GM12878 (cell line): ENCODE results near the gene SCGN. TPM values are rescaled to one million over a fixed set of nuclear protein-coding genes. Genes with fewer than 3 reads are reported as not detected.

Experiments used
- ATAC-seq: fragments of 200-7000 bp; cut with Tn5 transposase; 3 replicates; pipeline ENCODE4 v1.9.1; 2020; ENCODE audit warnings: mild to moderate bottlenecking, moderate library complexity
- BruUV-seq: library from RNA; stranded (reverse); fragments of 400-500 nt; replicated peaks from 2 replicates; lab custom pipeline; 2021; lab: Mats Ljungman, UMichigan
- CTCF ChIA-PET: fragments of 300-600 bp; sonication (Branson Sonifier 250); formaldehyde crosslinking; extraction: SDS; loops from one replicate; lab custom pipeline; 2021; ENCODE audit warnings: inconsistent platforms; lab: Yijun Ruan, JAX
- POLR2A ChIA-PET: fragments of 350-600 bp; formaldehyde crosslinking; extraction: SDS; loops from one replicate; lab custom pipeline; 2021; ENCODE audit warnings: inconsistent platforms; lab: Charles Lee
- RAD21 ChIA-PET: fragments of 300-600 bp; sonication (Branson Sonifier 250); formaldehyde crosslinking; loops from one replicate; lab custom pipeline; 2023; ENCODE audit warnings: antibody characterized with exemption; ENCODE audit not compliant: unreplicated experiment; lab: Charles Lee
- SMC1A ChIA-PET: fragments of 300-600 bp; sonication (Branson Sonifier 250); formaldehyde crosslinking; loops from one replicate; lab custom pipeline; 2023; ENCODE audit not compliant: unreplicated experiment, uncharacterized antibody; lab: Charles Lee
- DNase-seq: peaks from one replicate; pipeline ENCODE4 v3.0.0-alpha.2; 2011; ENCODE audit warnings: low read depth, low spot score
- FAIRE-seq: peaks from 3 replicates; lab custom pipeline; 2011; peaks lifted over from hg19 to GRCh38; lab: Jason Lieb, UNC
- H2AFZ ChIP-seq: 2 replicates; pipeline ENCODE4 v1.6.0; 2011; ENCODE audit warnings: low read depth, low read length, control low read depth; ENCODE audit not compliant: control insufficient read depth
- H3K27ac ChIP-seq: 2 replicates; pipeline ENCODE4 v1.5.1; 2011; ENCODE audit warnings: control low read depth; ENCODE audit not compliant: control insufficient read depth, insufficient read depth
- H3K27me3 ChIP-seq, 2 experiments: replicated peaks in 1 of 2; 2 replicates each; pipeline versions ENCODE4 v1.6.0 to v1.6.1; 2011; ENCODE audit warnings: low read length in 1 of 2; ENCODE audit not compliant: control insufficient read depth in 2 of 2, insufficient read depth in 2 of 2
- H3K36me3 ChIP-seq, 2 experiments: 2 replicates each; pipeline ENCODE4 v1.5.1; 2011; ENCODE audit warnings: low read length in 1 of 2; ENCODE audit not compliant: control insufficient read depth in 2 of 2, insufficient read depth in 2 of 2
- H3K4me1 ChIP-seq: 2 replicates; pipeline ENCODE4 v1.6.1; 2011; ENCODE audit warnings: mild to moderate bottlenecking, low read length, moderate library complexity, mixed read lengths; ENCODE audit not compliant: control insufficient read depth, insufficient read depth
- H3K4me2 ChIP-seq: 2 replicates; pipeline ENCODE4 v1.6.0; 2011; ENCODE audit warnings: control low read depth; ENCODE audit not compliant: control insufficient read depth, insufficient read depth
- H3K4me3 ChIP-seq: fragments of 200-600 bp; sonication (generic); 2 replicates; pipeline ENCODE4 v1.5.1; 2016
- H3K79me2 ChIP-seq: 2 replicates; pipeline ENCODE4 v1.6.0; 2011; ENCODE audit warnings: low read length; ENCODE audit not compliant: control insufficient read depth, insufficient read depth
- H3K9ac ChIP-seq: 2 replicates; pipeline ENCODE4 v1.8.0; 2011; ENCODE audit warnings: low read length, control low read depth, mixed read lengths; ENCODE audit not compliant: control insufficient read depth, insufficient read depth
- H3K9me3 ChIP-seq: replicated peaks from 3 replicates; pipeline ENCODE4 v1.5.1; 2011; ENCODE audit warnings: mild to moderate bottlenecking, low read length; ENCODE audit not compliant: control insufficient read depth, insufficient read depth
- H4K20me1 ChIP-seq: 2 replicates; pipeline ENCODE4 v1.6.0; 2011; ENCODE audit not compliant: control insufficient read depth, insufficient read depth
- BACH1 ChIP-seq: fragments of 450-650 bp; IDR thresholded peaks from 2 replicates; pipeline ENCODE4 v1.6.1; 2017; ENCODE audit warnings: mild to moderate bottlenecking, borderline replicate concordance
- CTCF ChIP-seq, 3 experiments: IDR thresholded peaks in 2 of 3; conservative IDR thresholded peaks in 1 of 3; 2 replicates each; pipeline ENCODE4 v1.5.1; 2011; ENCODE audit warnings: low read depth in 3 of 3, low read length in 3 of 3, mild to moderate bottlenecking in 3 of 3, control low read depth in 2 of 3, moderate library complexity in 2 of 3, inconsistent platforms in 1 of 3, mixed read lengths in 1 of 3; ENCODE audit not compliant: control insufficient read depth in 2 of 3, insufficient read depth in 1 of 3; ENCODE audit errors: extremely low read depth in 1 of 3
- E2F4 ChIP-seq: IDR thresholded peaks from 2 replicates; pipeline ENCODE4 v1.6.1; 2012; ENCODE audit warnings: low read depth, low read length, improper control_type of control experiment
- NR2F1 ChIP-seq: fragments of 450-650 bp; conservative IDR thresholded peaks from 2 replicates; pipeline ENCODE4 v1.6.1; 2017; ENCODE audit warnings: mild to moderate bottlenecking
- PAX5 ChIP-seq: IDR thresholded peaks from 2 replicates; pipeline ENCODE4 v1.6.1; 2011; ENCODE audit warnings: low read depth, low read length, borderline replicate concordance
- PKNOX1 ChIP-seq: fragments of 450-650 bp; IDR thresholded peaks from 2 replicates; pipeline ENCODE4 v1.6.1; 2016; ENCODE audit warnings: mild to moderate bottlenecking
- SRF ChIP-seq, 2 experiments: IDR thresholded peaks; 2 replicates each; pipeline ENCODE4 v1.6.1; 2011; ENCODE audit warnings: low read depth in 2 of 2, low read length in 2 of 2, mild to moderate bottlenecking in 1 of 2, moderate library complexity in 1 of 2
- WRNIP1 ChIP-seq: IDR thresholded peaks from 2 replicates; pipeline ENCODE4 v1.6.1; 2011; ENCODE audit warnings: low read depth, low read length, improper control_type of control experiment, borderline replicate concordance
- ZSCAN29 ChIP-seq: fragments of 450-650 bp; IDR thresholded peaks from 2 replicates; pipeline ENCODE4 v1.6.1; 2017; ENCODE audit warnings: mild to moderate bottlenecking, moderate library complexity
- WGBS: methylation state at CpG from one replicate; pipeline ENCODE4 v1.1.6; 2016; ENCODE audit warnings: low lambda C conversion rate; ENCODE audit not compliant: insufficient replicate concordance, insufficient coverage; ENCODE audit errors: missing lambda C conversion rate; 5-methylcytosine and 5-hydroxymethylcytosine counted together
- in situ Hi-C: fragments of 300-500 bp; cut with MboI; formaldehyde crosslinking; loops from 9 replicates; pipeline ENCODE4 v1.14.3; 2018; ENCODE audit warnings: mixed read lengths
- intact Hi-C: fragments of 100-400 bp; cut with micrococcal nuclease; formaldehyde crosslinking; loops from one replicate; pipeline ENCODE4 v1.14.2; 2022; ENCODE audit not compliant: unreplicated experiment
- polyA plus RNA-seq, 11 experiments: library from polyadenylated mRNA; depleted of rRNA in 4 of 11; unstranded in 6 of 11; stranded (reverse) in 5 of 11; fragments of >200 nt; fragmentation: Nextera tagmentation in 4 of 11; fragmentation: Illumina TruSeq in 1 of 11; extraction: Ambion mirVana in 4 of 11; extraction: Trizol in 1 of 11; gene quantifications; 1 replicate in 1 of 11; 2 replicates in 10 of 11; pipeline versions ENCODE4 v1.2.1 to v1.2.3, GENCODE V29; 2011 to 2016; ENCODE audit warnings: inconsistent platforms in 2 of 11, missing spikeins in 2 of 11, low read depth in 1 of 11
- total RNA-seq, 4 experiments: library from RNA; depleted of rRNA in 3 of 4; stranded (reverse); fragments of >200 nt in 3 of 4; fragmentation: Illumina TruSeq in 1 of 4; extraction: Trizol in 1 of 4; gene quantifications; 2 replicates each; pipeline versions ENCODE4 v1.2.1 to v1.2.3, GENCODE V29; 2013 to 2021

Gene SCGN
- total and polyA plus RNA-seq, 10 of the 15 experiments (the other 5 are each of a cell fraction or from before 2014, with no cell fraction given): not detected

GRCh38 chr6:25669413-25669812 lies 17.4 kb downstream of the SCGN start:
- Histone ChIP-seq H3K36me3 (no peaks in the 10 kb centered on the region), H3K27me3 (peaks cover 0 to 2% of the 10 kb centered on the region in 2 experiments; a peak in 1 of 4 replicates), H3K9me3 (no peaks in the 10 kb centered on the region), H4K20me1 (no peaks in the 10 kb centered on the region), H2AFZ (no peak overlapping the region), H3K4me3 (no peak overlapping the region), H3K79me2 (no peaks in the 10 kb centered on the region), H3K27ac (no peak overlapping the region), H3K9ac (no peak overlapping the region), H3K4me2 (no peak overlapping the region), H3K4me1 (no peaks in the 10 kb centered on the region)
- DNase-seq (no peak), FAIRE-seq (no peak), ATAC-seq (no peak)
- ChIA-PET POLR2A (no interaction called here), SMC1A (interaction anchor here (0.6 kb wide), 1 partner anchor 100 kb away, joined by 3 read pairs; no protein-coding TSS in a partner anchor), RAD21 (no interaction called here), CTCF (interaction anchor here (1.0 kb wide), 1 partner anchor 217 kb away, joined by 3 read pairs; no protein-coding TSS in a partner anchor)
- in situ Hi-C loops (no loop called here), intact Hi-C loops (no loop called here)
- WGBS: 79% methylated on average over 5 of the region's 5 CpGs
- no TSS peak for BruUV-seq
- TF ChIP-seq WRNIP1 (no peak), SRF (IDR thresholded peaks at IDR 0.05; ENCODE audit: low read depth in 2 of 2, low read length in 2 of 2) (no peak), PKNOX1 (no peak), CTCF (IDR thresholded peaks at IDR 0.05 in 2 of 3, conservative IDR thresholded peaks at IDR 0.05 in 1 of 3; ENCODE audit: control insufficient read depth in 2 of 3, extremely low read depth in 1 of 3, insufficient read depth in 1 of 3, low read depth in 3 of 3, low read length in 3 of 3) (no peak), PAX5 (no peak), E2F4 (no peak), NR2F1 (no peak), BACH1 (no peak), ZSCAN29 (no peak)
